ENCODE measurements around the gene CFAP68.

The CFAP68 gene, protein sequence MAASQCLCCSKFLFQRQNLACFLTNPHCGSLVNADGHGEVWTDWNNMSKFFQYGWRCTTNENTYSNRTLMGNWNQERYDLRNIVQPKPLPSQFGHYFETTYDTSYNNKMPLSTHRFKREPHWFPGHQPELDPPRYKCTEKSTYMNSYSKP

GRCh38 chr11:111878849-111879636, at the start of gene CFAP68, which contains the start of gene FDXACB1:
TSS of gene CFAP68 (plus strand) at chr11:111879541. CDS start at chr11:111879561, 20 bp downstream.
TSS of gene FDXACB1 (minus strand) at chr11:111879165. CDS start at chr11:111879132, 33 bp downstream.
- DNase-seq = peak; percentile 90

DNA sequence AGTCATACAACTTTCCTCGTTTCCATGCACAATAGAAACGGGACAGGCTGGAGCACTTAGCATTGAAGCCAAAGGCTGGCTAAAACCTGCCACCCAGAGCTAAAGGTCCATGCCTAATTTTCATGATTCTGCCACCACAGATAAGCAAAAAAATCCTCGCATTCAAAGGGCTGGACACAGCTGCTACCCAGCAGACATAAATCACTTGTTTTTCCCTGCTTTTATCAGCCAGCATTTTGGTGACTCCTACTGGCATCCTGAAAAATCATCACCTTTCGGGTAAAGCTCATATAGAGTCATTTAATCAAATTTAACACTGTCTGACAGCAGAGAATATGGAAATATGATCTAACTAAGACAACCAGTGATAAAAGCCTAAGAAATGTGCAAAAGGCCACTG, 45.8 kb upstream of the CFAP68 start:
- no peak for DNase-seq

DNA sequence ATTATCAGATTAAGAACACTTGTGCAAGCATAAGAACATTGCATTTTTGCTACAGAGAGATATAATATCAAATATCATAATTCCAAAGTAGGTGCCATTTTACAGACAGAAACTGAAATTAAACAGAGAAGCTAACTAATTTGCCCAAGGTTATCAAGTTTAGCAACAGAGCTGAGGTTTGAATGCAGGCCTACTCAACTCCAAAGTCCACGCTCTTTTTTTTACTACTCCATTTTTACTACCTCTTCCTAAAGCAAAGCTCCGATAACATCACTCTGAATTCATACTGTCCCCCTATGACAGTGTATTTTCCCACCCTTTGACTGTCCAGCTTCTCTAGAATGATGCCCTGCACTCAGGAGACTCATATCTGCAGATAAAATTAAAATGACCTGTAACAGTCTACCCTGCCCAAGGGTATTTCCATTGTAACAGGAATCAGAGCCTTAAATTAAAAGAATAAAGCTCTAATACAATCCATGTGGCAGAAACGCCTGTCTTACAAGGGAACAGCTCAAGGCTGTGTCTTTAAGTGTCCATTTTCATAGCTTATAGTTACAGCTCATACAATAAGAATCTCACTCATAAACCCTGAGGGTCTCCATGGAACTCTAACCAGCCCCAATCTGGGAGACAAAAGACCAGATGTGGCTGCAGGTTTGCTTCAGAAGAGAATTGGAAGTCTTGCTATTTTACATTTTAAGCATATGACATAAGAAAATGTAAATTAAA, 44.7 kb upstream of the CFAP68 start:
- no peak for DNase-seq

- no peak for DNase-seq
Measured at GRCh38 chr11:111835665-111836064, 43.7 kb upstream of the CFAP68 start.

GRCh38 chr11:111836162-111836561, 43.2 kb upstream of the CFAP68 start:
- no peak for DNase-seq

GRCh38 chr11:111836721-111837120, 42.6 kb upstream of the CFAP68 start:
- DNase-seq = no peak

DNA sequence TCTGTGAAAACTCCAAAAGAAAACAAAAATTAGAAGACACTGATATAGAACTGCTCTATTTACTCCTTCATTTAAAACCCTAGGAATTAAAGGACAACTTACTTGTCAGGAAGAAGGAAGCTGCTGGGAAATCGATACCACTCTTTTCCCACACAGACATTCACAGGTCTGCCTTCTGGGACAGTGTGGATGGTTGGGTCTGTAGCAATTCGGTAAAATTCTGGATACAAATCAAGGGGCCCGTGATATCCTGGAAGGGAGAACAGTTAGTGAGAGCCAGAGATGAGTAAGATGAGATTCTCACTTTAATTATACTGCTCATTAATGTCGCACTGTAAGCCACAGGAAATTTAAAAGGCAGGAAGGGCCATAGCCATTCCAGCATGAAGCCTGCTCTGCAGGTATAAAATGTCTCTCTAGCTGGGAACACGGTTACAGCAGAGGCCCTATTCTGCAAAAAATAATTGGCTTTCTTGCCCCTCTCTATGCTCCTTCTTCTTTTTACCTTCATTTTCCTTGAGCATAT, 41.9 kb upstream of the CFAP68 start:
- no peak for DNase-seq

DNA sequence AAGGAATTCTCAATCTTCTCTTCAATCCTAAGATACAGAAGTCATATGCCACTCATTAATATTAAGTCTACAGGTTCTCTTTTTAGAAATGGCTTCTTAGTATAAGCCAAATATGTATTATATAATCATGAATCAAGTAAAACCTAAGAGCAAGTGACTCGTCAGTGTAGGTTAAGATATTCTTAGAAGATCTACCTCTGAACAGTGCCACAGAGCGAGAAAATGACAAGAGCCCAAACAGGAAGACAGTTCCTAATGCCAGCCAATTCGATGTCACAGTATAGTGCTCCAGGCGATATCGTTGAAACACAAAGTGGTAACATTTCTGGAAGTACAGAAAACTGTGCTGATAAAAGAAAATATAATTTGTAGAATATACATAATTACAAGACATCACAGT, 41.3 kb upstream of the CFAP68 start:
- DNase-seq = no peak

DNA sequence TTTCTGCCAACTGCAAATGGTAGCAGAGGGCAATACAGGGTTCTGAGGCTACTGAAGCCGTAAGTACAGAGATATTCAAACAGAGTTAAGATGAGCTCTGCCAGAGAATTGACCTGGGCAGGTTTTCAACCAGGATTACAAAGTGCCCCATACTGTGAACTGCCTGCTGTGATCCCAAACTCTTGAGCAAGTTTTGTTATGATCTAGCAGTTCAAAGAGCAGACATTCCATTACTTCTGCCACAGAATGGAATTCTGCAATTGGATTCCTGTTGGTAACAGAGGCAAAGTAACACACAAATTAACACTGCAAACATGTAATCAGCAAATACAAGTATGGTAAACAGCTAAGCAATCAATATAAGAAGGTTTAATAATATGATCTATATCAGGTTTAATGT, 39.2 kb upstream of the CFAP68 start:
- DNase-seq = no peak

- DNase-seq = peak; percentile 77
Measured at GRCh38 chr11:111841370-111842053, 37.8 kb upstream of the CFAP68 start.

GRCh38 chr11:111843661-111844060, 35.7 kb upstream of the CFAP68 start:
- no peak for DNase-seq

GRCh38 chr11:111845276-111846028, 33.9 kb upstream of the CFAP68 start:
- no peak for DNase-seq

DNA sequence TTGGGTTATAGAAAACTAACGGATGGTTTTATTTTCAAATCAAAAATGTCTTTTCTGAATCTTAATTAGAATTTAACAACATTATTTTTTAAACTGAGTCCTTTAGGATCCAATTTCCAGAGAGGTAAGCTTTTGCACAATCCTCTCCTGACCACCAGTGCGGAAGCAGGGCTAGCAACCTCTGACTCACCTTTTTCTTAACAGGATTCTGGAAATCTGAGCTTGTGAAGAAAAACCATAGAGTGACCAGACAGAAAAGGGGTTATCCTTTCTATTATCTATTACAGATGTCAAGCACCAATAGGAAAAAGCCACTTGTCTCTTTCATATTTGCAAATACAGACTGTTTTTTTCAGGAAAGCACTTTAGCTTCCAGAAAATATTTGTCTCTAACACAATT, 33.3 kb upstream of the CFAP68 start:
- DNase-seq = no peak

DNA sequence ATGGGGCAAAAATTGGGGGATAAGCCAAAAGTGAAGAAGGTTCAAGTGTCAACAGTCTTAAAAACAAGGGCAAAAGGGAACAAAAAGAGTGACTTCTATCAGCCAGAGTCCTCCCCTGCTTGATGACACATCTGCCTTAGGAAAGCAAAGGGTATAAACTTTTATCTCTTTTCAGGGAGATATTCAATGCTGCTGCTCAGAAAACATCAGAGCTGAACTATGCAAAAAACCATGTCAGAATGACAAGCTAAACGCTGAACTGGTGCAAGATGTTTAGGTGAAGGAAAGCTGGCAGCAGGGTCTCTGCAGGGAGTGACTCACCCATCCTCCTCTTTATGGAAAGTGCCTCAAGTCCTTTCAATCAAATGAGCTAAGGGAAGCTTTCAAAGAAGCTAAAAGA, 32.7 kb upstream of the CFAP68 start:
- DNase-seq = no peak

DNA sequence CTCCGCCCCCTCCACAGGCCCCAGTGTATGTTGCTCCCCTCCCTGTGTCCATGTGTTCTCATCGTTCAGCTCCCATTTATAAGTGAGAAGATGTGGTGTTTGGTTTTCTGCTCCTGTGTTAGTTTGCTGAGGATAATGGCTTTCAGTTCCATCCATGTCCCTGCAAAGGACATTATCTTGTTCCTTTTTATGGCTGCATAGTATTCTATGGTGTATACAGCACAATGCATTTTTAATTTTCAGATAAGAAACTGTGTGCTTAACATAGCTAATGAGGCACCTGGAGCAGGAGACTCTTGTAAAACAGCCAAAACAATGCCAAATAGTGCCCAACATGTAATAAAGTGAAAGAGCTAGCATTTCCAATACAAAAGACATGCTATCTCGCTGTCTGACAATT, 29.7 kb upstream of the CFAP68 start:
- no peak for DNase-seq

- no peak for DNase-seq
Measured at GRCh38 chr11:111851067-111851466, 28.3 kb upstream of the CFAP68 start.

DNA sequence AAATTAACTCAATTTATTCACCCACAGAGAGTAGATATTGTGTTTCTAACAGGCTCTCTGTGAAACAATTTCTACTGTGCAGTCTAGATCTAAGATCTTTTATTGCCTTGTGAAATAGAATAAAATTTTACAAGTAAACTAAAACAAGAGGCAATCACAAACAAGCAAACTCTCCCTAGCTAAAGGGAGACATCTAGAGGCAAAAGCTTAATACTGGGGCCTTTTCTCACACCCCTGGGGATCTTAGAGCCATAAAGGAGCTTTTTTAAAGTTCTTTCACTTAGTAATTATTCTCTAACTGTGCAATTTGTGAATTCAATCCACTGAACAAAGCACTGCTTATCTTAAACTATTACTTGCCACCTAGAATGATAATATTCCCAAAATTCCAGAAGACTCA, 27.7 kb upstream of the CFAP68 start:
- no peak for DNase-seq

GRCh38 chr11:111852103-111852502, 27.2 kb upstream of the CFAP68 start:
- no peak for DNase-seq

- DNase-seq = no peak
Measured at GRCh38 chr11:111855506-111855905, 23.8 kb upstream of the CFAP68 start.

GRCh38 chr11:111860257-111860656, 19.1 kb upstream of the CFAP68 start:
- DNase-seq = no peak

DNA sequence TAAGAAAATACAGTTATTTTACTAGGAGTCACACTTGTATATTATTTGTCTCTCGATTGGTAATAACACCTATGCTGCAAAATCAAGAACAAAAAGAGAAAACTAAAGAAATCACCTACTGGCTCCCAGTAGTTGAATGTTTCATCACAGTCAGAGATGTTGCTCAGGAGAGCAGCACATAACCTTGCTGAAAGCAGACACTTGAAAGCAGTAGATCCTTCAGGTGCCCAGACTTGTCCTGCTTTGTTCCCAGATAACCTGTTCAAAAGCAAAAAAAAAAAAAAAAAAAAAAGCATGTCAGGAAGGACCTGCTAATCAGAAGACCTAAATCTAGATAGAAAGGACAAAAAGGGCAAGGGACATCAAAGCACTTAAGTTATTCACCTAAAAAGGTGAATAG, 9.2 kb upstream of the CFAP68 start:
- DNase-seq = no peak

- DNase-seq = no peak
Measured at GRCh38 chr11:111870522-111870885, 8.8 kb upstream of the CFAP68 start.
